Trophoblast cell (in vitro differentiated cells and primary cell): ENCODE measurements around the gene PFDN1.
A peak's percentile ranks its signal among the peaks of the same experiment; 100 is the strongest.

Source experiments
- DNase-seq, 2 donors: peaks; one replicate each; pipeline ENCODE4 v3.0.0-alpha.2; 2016
- H2AFZ ChIP-seq: 2 replicates; pipeline ENCODE4 v1.6.1; 2013; ENCODE audit warnings: low read length, moderate library complexity, mild to moderate bottlenecking; ENCODE audit not compliant: insufficient read depth, poor library complexity
- H2AK5ac ChIP-seq: 2 replicates; pipeline ENCODE4 v1.6.1; 2013; ENCODE audit warnings: mild to moderate bottlenecking, low read length
- H2BK120ac ChIP-seq: 2 replicates; pipeline ENCODE4 v1.6.1; 2013; ENCODE audit warnings: low read length, mild to moderate bottlenecking, moderate library complexity; ENCODE audit not compliant: insufficient read depth, poor library complexity
- H2BK12ac ChIP-seq: 2 replicates; pipeline ENCODE4 v1.6.1; 2013; ENCODE audit warnings: mild to moderate bottlenecking, low read length, moderate library complexity
- H2BK5ac ChIP-seq: 2 replicates; pipeline ENCODE4 v1.6.1; 2013; ENCODE audit warnings: low read length, low read depth, moderate library complexity, mild to moderate bottlenecking; ENCODE audit not compliant: poor library complexity
- H3K14ac ChIP-seq: 2 replicates; pipeline ENCODE4 v1.6.1; 2013; ENCODE audit warnings: mild to moderate bottlenecking, low read length
- H3K18ac ChIP-seq: 2 replicates; pipeline ENCODE4 v1.6.1; 2013; ENCODE audit warnings: mild to moderate bottlenecking, low read length
- H3K23ac ChIP-seq: 2 replicates; pipeline ENCODE4 v1.6.1; 2013; ENCODE audit warnings: low read length
- H3K27ac ChIP-seq: 2 replicates; pipeline ENCODE4 v1.5.1; 2013; ENCODE audit warnings: low read depth, mild to moderate bottlenecking, inconsistent platforms, low read length, moderate library complexity
- H3K27me3 ChIP-seq: 2 replicates; pipeline ENCODE4 v1.6.1; 2013; ENCODE audit warnings: inconsistent platforms, mild to moderate bottlenecking, low read length, moderate library complexity; ENCODE audit not compliant: insufficient read depth
- H3K36me3 ChIP-seq, 2 experiments: 1 replicate in 1 of 2; 2 replicates in 1 of 2; pipeline ENCODE4 v1.6.1; 2013; ENCODE audit warnings: low read length in 2 of 2, mild to moderate bottlenecking in 2 of 2, moderate library complexity in 1 of 2; ENCODE audit not compliant: insufficient read depth in 2 of 2, control insufficient read depth in 1 of 2
- H3K4ac ChIP-seq: 2 replicates; pipeline ENCODE4 v1.6.1; 2013; ENCODE audit warnings: low read depth, mild to moderate bottlenecking, low read length, moderate library complexity
- H3K4me1 ChIP-seq, 2 experiments: 1 replicate in 1 of 2; 2 replicates in 1 of 2; pipeline ENCODE4 v1.6.1; 2013; ENCODE audit warnings: low read length in 2 of 2, mild to moderate bottlenecking in 2 of 2, moderate library complexity in 1 of 2; ENCODE audit not compliant: insufficient read depth in 2 of 2, control insufficient read depth in 1 of 2
- H3K4me2 ChIP-seq: 2 replicates; pipeline ENCODE4 v1.6.1; 2013; ENCODE audit warnings: inconsistent platforms, mild to moderate bottlenecking, low read length, moderate library complexity
- H3K4me3 ChIP-seq: 2 replicates; pipeline ENCODE4 v1.5.1; 2013; ENCODE audit warnings: mild to moderate bottlenecking, low read depth, low read length, inconsistent platforms
- H3K79me1 ChIP-seq: one replicate; pipeline ENCODE4 v1.6.1; 2013; ENCODE audit warnings: low read length
- H3K79me2 ChIP-seq: 2 replicates; pipeline ENCODE4 v1.6.1; 2013; ENCODE audit warnings: low read length, mild to moderate bottlenecking; ENCODE audit not compliant: control insufficient read depth, insufficient read depth, poor library complexity
- H3K9ac ChIP-seq: 2 replicates; pipeline ENCODE4 v1.6.1; 2013; ENCODE audit warnings: mild to moderate bottlenecking, low read length
- H3K9me3 ChIP-seq: 2 replicates; pipeline ENCODE4 v1.6.1; 2013; ENCODE audit warnings: low read depth, mild to moderate bottlenecking, control low read depth, inconsistent platforms, low read length; ENCODE audit not compliant: insufficient read depth
- H4K12ac ChIP-seq: 2 replicates; pipeline ENCODE4 v1.6.1; 2013; ENCODE audit warnings: low read depth, mild to moderate bottlenecking, low read length, moderate library complexity
- H4K8ac ChIP-seq: 2 replicates; pipeline ENCODE4 v1.6.1; 2013; ENCODE audit warnings: low read depth, mild to moderate bottlenecking, low read length, moderate library complexity
- H4K91ac ChIP-seq: one replicate; pipeline ENCODE4 v1.6.1; 2013; ENCODE audit warnings: low read depth, mild to moderate bottlenecking, low read length, moderate library complexity
- WGBS: extraction: QIAGEN DNeasy Blood & Tissue Kit; methylation state at CpG from one replicate; pipeline ENCODE4 v1.1.7; 2013; ENCODE audit warnings: missing lambda C conversion rate; ENCODE audit not compliant: insufficient read length, insufficient coverage; ENCODE audit errors: extremely low coverage; 5-methylcytosine and 5-hydroxymethylcytosine counted together

Gene PFDN1

DNA sequence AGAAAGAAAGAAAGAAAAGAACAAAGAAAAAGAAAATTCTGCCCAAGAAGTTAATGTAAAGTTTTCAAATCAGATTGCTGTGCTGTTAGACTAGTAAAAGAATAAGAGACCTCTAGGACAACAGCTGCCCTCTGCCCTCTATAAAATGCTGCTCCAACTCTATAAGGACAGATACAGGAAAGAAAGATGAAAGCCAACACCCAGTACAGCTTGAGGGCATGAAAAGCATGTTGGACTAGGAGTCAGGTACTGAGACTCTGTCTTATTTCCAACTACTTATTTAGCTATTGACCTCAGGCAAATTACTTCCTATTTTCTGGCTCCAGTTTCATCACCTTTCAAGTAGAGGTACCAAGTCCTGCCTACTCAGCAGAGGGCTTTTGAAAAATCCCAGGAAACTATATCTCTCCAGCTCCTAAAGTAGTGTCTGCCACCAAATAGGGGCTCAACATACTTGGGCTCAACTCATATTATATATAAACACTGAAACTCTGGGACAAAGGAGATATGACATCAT, 37.8 kb upstream of the PFDN1 start:
- Histone ChIP-seq H3K27me3 (no peaks in the 10 kb centered on the region), H3K4me3 (no peak overlapping the region), H3K23ac (no peak overlapping the region), H2BK5ac (no peak overlapping the region), H2BK12ac (no peak overlapping the region), H3K14ac (no peak overlapping the region), H3K4me2 (no peak overlapping the region), H3K9ac (no peak overlapping the region), H4K8ac (no peak overlapping the region), H3K18ac (no peak overlapping the region), H3K4me1 (peaks cover 8 to 16% of the 10 kb centered on the region in 2 experiments), H4K12ac (no peak overlapping the region), H3K79me1 (no peaks in the 10 kb centered on the region), H3K27ac (no peak overlapping the region), H2BK120ac (no peak overlapping the region), H2AFZ (no peak overlapping the region), H3K36me3 (peaks cover 14 to 22% of the 10 kb centered on the region in 2 experiments), H4K91ac (no peak overlapping the region), H3K4ac (no peak overlapping the region), H3K9me3 (no peaks in the 10 kb centered on the region), H2AK5ac (no peak overlapping the region), H3K79me2 (peaks cover under 1% of the 10 kb centered on the region)
- peak; percentile 25 to 53 for DNase-seq

DNA sequence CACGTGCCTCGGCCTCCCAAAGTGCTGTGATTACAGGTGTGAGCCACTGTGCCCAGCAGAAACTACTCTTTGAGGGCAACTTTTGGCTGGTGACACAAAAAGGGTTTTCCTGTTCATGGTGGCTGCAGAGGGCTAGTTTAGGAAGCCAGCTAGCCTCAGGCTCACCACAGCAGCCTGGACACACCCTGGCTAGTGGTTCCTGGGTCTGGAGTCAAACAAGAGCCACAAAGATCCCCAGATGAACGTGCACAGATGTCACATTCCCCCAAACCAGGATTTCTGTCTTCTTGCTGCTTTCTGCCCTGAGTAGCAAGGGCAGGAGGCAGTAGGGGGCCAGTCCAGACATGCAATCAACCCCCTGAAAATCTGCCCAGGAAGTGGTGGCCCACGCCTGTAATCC, 36.7 kb upstream of the PFDN1 start:
- H3K4ac ChIP-seq: no peak overlapping the region
- H2AK5ac ChIP-seq: no peak overlapping the region
- no peak overlapping the region for H3K14ac ChIP-seq
- H2BK12ac ChIP-seq: no peak overlapping the region
- no peak overlapping the region for H3K4me2 ChIP-seq
- H3K23ac ChIP-seq: no peak overlapping the region
- no peaks in the 10 kb centered on the region for H3K9me3 ChIP-seq
- H3K4me3 ChIP-seq: no peak overlapping the region
- H2BK5ac ChIP-seq: no peak overlapping the region
- H3K27me3 ChIP-seq: no peaks in the 10 kb centered on the region
- H4K12ac ChIP-seq: no peak overlapping the region
- peaks cover 2 to 7% of the 10 kb centered on the region in 2 experiments for H3K4me1 ChIP-seq
- no CpG with 5 or more reads among the region's 4 CpGs for WGBS
- no peak overlapping the region for H2BK120ac ChIP-seq
- H4K8ac ChIP-seq: no peak overlapping the region
- H3K36me3 ChIP-seq: peaks cover 16 to 27% of the 10 kb centered on the region in 2 experiments
- H3K79me2 ChIP-seq: no peaks in the 10 kb centered on the region
- no peak overlapping the region for H3K9ac ChIP-seq
- no peak overlapping the region for H3K27ac ChIP-seq
- H4K91ac ChIP-seq: no peak overlapping the region
- no peak overlapping the region for H3K18ac ChIP-seq
- no peak for DNase-seq
- no peak overlapping the region for H2AFZ ChIP-seq
- H3K79me1 ChIP-seq: no peaks in the 10 kb centered on the region

DNA sequence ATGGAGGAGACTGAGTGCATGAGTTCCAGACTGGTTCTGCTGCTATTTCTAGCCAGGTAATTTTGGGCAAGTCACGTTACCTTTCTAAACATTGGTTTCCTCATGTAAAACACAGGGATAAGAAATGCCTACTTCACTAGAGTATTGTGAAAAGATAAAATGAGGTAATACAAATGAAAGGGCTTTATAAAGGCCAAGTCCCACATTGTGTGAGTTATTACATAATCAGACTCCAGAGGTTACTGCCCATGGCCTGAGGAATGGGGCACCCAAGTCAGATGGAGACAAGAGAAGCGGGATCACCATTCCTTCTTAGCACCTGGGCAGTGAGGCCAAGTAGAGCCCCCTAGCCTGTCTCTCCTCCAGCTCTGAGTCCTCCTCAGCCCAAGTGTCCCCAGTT, 36.0 kb upstream of the PFDN1 start:
- peaks cover 2 to 5% of the 10 kb centered on the region in 2 experiments for H3K4me1 ChIP-seq
- H4K8ac ChIP-seq: no peak overlapping the region
- no peak overlapping the region for H2BK5ac ChIP-seq
- no peak for DNase-seq
- no peaks in the 10 kb centered on the region for H3K79me1 ChIP-seq
- H3K18ac ChIP-seq: no peak overlapping the region
- H3K23ac ChIP-seq: no peak overlapping the region
- H2AFZ ChIP-seq: no peak overlapping the region
- H3K9ac ChIP-seq: no peak overlapping the region
- H3K36me3 ChIP-seq: peaks cover 18 to 33% of the 10 kb centered on the region in 2 experiments
- H2AK5ac ChIP-seq: no peak overlapping the region
- no peak overlapping the region for H3K4me3 ChIP-seq
- H2BK12ac ChIP-seq: no peak overlapping the region
- H2BK120ac ChIP-seq: no peak overlapping the region
- WGBS: no CpG with 5 or more reads among the region's 2 CpGs
- no peak overlapping the region for H3K27ac ChIP-seq
- H3K4me2 ChIP-seq: no peak overlapping the region
- H3K9me3 ChIP-seq: no peaks in the 10 kb centered on the region
- no peak overlapping the region for H3K4ac ChIP-seq
- no peaks in the 10 kb centered on the region for H3K79me2 ChIP-seq
- no peaks in the 10 kb centered on the region for H3K27me3 ChIP-seq
- H4K91ac ChIP-seq: no peak overlapping the region
- no peak overlapping the region for H4K12ac ChIP-seq
- H3K14ac ChIP-seq: no peak overlapping the region

DNA sequence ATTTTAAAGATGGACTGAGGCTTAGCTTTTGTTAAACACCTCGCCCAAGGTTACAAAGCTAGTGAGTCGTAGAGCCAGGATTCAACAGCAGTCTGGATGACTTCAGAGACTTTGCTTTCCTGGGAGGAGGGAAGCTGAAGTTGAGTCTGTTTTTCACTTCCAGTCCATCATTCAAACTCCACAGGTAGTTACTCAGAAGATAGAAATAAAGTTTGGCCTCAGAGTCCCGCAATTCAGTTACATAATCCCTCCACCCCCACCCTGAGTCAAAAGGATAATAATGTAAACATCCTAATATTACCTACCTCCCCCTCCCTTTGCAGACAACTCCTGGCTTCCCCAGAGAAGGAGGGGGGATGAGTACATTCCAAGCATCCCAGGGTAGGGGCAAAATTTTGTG, 35.4 kb upstream of the PFDN1 start:
- WGBS: no CpG with 5 or more reads among the region's 3 CpGs
- Histone ChIP-seq H3K18ac (no peak overlapping the region), H3K4me1 (peaks cover 2 to 5% of the 10 kb centered on the region in 2 experiments), H4K12ac (no peak overlapping the region), H3K9me3 (no peaks in the 10 kb centered on the region), H3K79me2 (no peaks in the 10 kb centered on the region), H3K27ac (no peak overlapping the region), H3K4me2 (no peak overlapping the region), H2AK5ac (no peak overlapping the region), H3K27me3 (no peaks in the 10 kb centered on the region), H2BK12ac (no peak overlapping the region), H4K8ac (no peak overlapping the region), H2BK120ac (no peak overlapping the region), H4K91ac (no peak overlapping the region), H3K14ac (no peak overlapping the region), H3K9ac (no peak overlapping the region), H3K79me1 (no peaks in the 10 kb centered on the region), H3K36me3 (peaks cover 19 to 33% of the 10 kb centered on the region in 2 experiments), H2BK5ac (no peak overlapping the region), H3K23ac (no peak overlapping the region), H3K4me3 (no peak overlapping the region), H3K4ac (no peak overlapping the region), H2AFZ (no peak overlapping the region)
- DNase-seq: no peak
